Spleen (tissue), 7 donors: Measurements from ENCODE around the gene ERAP2.

Source experiments
- POLR2A ChIP-seq, 3 donors: fragments of 450-650 bp; IDR thresholded peaks; one replicate each; pipeline ENCODE4 v1.5.1; 2017; ENCODE audit warnings: antibody characterized with exemption in 3 of 3, mild to moderate bottlenecking in 1 of 3
- POLR2AphosphoS5 ChIP-seq, 3 donors: sonication (generic); formaldehyde crosslinking; IDR thresholded peaks; one replicate each; pipeline ENCODE4 v1.5.1; 2017; ENCODE audit warnings: antibody characterized with exemption in 3 of 3
- TF ChIP-seq, protein P1 (sequence below), 11 experiments: fragments of 200-600 bp in 7 of 11; fragments of 450-650 bp in 4 of 11; sonication (generic) in 4 of 11; IDR thresholded peaks in 8 of 11; conservative IDR thresholded peaks in 3 of 11; 1 replicate in 7 of 11; 2 replicates in 4 of 11; pipeline versions ENCODE4 v1.4.0 to v1.8.0; 2016 to 2021; ENCODE audit warnings: antibody characterized with exemption in 11 of 11, inconsistent platforms in 4 of 11, mild to moderate bottlenecking in 1 of 11
- donor health status: DM: no; HTN: no; CAD: no; lungs with moderate emphysema.
- donor health status: DM: no; HTN: no; CAD: no.
- donor health status: DM: no; HTN: no; CAD: no.

DNA sequence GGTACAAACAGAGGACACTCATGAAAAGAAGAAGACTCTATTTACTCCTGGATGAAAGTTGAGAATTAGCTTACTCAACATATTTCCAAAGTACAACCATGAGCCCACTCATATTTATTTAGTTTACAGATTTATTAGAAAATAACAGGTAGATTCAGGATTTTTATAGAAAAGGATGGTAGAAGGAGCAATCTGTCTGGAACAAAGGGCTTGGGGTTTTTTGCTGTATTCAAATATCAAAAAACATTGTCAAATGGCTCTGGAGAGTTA, 7.0 kb upstream of the ERAP2 start:
- TF ChIP-seq, protein P1, sequence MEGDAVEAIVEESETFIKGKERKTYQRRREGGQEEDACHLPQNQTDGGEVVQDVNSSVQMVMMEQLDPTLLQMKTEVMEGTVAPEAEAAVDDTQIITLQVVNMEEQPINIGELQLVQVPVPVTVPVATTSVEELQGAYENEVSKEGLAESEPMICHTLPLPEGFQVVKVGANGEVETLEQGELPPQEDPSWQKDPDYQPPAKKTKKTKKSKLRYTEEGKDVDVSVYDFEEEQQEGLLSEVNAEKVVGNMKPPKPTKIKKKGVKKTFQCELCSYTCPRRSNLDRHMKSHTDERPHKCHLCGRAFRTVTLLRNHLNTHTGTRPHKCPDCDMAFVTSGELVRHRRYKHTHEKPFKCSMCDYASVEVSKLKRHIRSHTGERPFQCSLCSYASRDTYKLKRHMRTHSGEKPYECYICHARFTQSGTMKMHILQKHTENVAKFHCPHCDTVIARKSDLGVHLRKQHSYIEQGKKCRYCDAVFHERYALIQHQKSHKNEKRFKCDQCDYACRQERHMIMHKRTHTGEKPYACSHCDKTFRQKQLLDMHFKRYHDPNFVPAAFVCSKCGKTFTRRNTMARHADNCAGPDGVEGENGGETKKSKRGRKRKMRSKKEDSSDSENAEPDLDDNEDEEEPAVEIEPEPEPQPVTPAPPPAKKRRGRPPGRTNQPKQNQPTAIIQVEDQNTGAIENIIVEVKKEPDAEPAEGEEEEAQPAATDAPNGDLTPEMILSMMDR (IDR thresholded peaks at IDR 0.05 in 8 of 11, conservative IDR thresholded peaks at IDR 0.05 in 3 of 11), result no peak
- no peak for TF ChIP-seq POLR2A (IDR thresholded peaks at IDR 0.05)
- TF ChIP-seq POLR2AphosphoS5 (IDR thresholded peaks at IDR 0.05), result no peak
